ENCODE results near the gene PRPF40B.

The PRPF40B gene

DNA sequence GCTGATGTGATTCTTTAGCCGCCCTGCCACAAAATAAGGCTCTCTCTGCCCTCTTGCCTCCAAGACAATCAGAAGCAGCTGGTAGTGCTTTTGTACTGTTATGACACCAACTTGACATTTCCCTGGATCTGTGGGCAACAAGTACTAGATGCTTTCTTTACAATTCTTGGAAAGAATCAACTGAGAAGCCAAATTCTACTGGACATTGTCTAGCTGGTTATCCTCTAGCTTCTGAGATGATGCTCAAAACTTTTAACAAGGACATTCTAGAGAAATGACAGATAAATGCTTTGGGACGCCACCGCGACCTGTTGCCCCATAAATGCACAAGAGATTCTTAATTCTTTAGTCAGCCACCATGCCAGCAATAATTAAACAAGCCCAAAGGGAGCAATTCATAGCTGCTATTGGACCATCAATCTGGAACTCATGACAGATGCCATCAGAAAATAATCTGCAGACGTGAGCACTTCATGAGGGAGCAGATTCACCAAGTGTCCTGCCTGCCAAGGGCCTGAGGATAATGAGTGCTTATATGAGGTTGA is 61.0 kb downstream of the PRPF40B start:
- H3K27me3 Mint-ChIP-seq (ENCODE audit: low read depth, poor library complexity) = peaks cover 5% of the 10 kb centered on the region
- DNase-seq = no peak
- no peaks in the 10 kb centered on the region for H3K9me3 Mint-ChIP-seq
- peaks cover 30% of the 10 kb centered on the region for H3K4me1 Mint-ChIP-seq
- H3K27ac Mint-ChIP-seq = peak overlapping the region; percentile 12
- peaks cover 9% of the 10 kb centered on the region for H3K36me3 Mint-ChIP-seq (ENCODE audit: low read depth)
- TF ChIP-seq, protein P1, sequence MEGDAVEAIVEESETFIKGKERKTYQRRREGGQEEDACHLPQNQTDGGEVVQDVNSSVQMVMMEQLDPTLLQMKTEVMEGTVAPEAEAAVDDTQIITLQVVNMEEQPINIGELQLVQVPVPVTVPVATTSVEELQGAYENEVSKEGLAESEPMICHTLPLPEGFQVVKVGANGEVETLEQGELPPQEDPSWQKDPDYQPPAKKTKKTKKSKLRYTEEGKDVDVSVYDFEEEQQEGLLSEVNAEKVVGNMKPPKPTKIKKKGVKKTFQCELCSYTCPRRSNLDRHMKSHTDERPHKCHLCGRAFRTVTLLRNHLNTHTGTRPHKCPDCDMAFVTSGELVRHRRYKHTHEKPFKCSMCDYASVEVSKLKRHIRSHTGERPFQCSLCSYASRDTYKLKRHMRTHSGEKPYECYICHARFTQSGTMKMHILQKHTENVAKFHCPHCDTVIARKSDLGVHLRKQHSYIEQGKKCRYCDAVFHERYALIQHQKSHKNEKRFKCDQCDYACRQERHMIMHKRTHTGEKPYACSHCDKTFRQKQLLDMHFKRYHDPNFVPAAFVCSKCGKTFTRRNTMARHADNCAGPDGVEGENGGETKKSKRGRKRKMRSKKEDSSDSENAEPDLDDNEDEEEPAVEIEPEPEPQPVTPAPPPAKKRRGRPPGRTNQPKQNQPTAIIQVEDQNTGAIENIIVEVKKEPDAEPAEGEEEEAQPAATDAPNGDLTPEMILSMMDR (IDR thresholded peaks at IDR 0.05) = no peak
- H3K4me3 Mint-ChIP-seq = no peak overlapping the region

DNA sequence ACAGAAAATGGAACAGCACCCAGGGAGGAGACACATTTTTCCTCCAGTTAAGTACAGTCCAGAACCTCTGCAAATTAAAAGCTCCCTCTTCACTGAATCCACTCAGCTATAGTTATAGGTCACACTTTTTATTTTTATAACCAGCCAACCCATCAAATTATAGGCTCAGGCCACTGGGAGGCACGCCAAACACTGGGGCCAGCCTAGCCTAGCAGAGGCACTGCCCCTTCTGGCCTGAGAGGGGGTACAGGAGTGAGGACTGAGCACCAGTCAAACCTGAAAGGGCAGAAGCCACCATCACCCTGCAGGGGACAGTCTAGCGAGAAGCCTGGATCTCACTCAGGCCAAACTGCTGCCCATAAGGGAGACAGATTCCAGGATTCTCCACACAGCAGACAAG is 64.6 kb downstream of the PRPF40B start:
- Mint-ChIP-seq H3K27me3 (ENCODE audit: low read depth, poor library complexity) (peaks cover 4% of the 10 kb centered on the region), H3K4me1 (peaks cover 31% of the 10 kb centered on the region), H3K36me3 (ENCODE audit: low read depth) (peaks cover 11% of the 10 kb centered on the region), H3K27ac (peak overlapping the region; percentile 61), H3K9me3 (no peaks in the 10 kb centered on the region), H3K4me3 (no peak overlapping the region)
- TF ChIP-seq, protein P1 (IDR thresholded peaks at IDR 0.05) = no peak
- no peak for DNase-seq

DNA sequence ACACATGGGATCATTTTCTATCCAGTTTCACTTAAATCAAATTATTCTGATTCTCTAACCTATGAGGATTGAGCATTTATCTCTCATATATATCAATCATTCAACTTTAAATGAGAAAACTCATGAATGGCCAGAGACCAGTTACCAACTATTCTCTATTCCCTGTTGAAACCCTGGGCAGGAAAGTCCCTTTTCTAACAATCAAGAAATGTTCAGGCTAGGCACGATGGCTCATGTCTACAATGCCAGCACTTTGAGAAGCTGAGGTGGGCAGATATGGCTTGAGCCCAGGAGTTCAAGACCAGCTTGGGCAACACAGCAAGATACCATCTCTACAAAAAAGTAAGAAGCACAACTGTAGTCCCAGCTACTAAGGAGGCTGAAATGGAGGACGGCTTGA is 65.9 kb downstream of the PRPF40B start:
- Mint-ChIP-seq H3K4me3 (no peak overlapping the region), H3K4me1 (peaks cover 20% of the 10 kb centered on the region), H3K36me3 (ENCODE audit: low read depth) (peaks cover 14% of the 10 kb centered on the region), H3K27ac (no peak overlapping the region), H3K9me3 (no peaks in the 10 kb centered on the region), H3K27me3 (ENCODE audit: low read depth, poor library complexity) (no peaks in the 10 kb centered on the region)
- no peak for DNase-seq
- TF ChIP-seq, protein P1 (IDR thresholded peaks at IDR 0.05) = no peak

DNA sequence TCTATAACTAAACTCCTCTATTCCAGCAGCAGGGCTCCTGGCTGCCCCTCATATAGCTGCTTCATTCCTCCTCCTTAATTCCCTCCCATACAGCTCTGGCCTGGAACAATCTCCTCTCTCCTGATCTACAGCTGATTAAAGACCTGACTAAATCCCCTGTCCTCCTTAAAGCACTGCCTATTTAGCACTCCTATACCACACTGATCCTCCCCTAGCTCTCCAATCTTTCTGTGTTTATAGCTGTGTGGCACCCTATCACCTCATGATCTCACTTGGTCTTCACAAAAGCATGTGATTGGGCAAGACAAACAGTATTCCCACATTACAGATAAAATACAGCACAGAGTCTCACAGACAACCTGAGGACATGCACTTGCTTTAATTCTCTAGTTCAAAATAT is 66.4 kb downstream of the PRPF40B start:
- peak overlapping the region; percentile 16 for H3K27ac Mint-ChIP-seq
- peaks cover 14% of the 10 kb centered on the region for H3K36me3 Mint-ChIP-seq (ENCODE audit: low read depth)
- no peak overlapping the region for H3K4me3 Mint-ChIP-seq
- peaks cover 14% of the 10 kb centered on the region for H3K4me1 Mint-ChIP-seq
- TF ChIP-seq, protein P1 (IDR thresholded peaks at IDR 0.05) = no peak
- no peak for DNase-seq
- H3K27me3 Mint-ChIP-seq (ENCODE audit: low read depth, poor library complexity) = no peaks in the 10 kb centered on the region
- no peaks in the 10 kb centered on the region for H3K9me3 Mint-ChIP-seq

DNA sequence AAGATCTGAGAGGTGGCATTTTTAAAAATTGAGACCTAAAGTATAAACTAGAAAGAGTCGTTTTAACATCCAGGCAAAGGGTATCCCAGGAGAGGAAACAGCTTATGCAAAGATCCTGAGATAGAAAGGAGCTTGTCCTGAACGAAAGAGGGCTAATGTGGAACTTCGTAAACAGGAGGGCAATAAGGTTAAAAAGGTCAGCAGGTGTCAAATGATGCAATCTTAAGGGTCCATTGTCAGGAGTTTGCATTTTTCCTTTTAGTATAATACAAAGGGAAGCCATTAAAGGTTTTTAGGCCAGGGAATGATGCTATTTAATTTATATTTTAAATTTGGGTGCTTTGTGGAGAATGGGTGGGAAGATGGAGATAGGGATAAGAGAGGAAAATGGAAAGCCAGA is 69.5 kb downstream of the PRPF40B start:
- TF ChIP-seq, protein P1 (IDR thresholded peaks at IDR 0.05) = no peak
- peaks cover 22% of the 10 kb centered on the region for H3K4me1 Mint-ChIP-seq
- no peaks in the 10 kb centered on the region for H3K9me3 Mint-ChIP-seq
- H3K27me3 Mint-ChIP-seq (ENCODE audit: low read depth, poor library complexity) = no peaks in the 10 kb centered on the region
- peaks cover 5% of the 10 kb centered on the region for H3K36me3 Mint-ChIP-seq (ENCODE audit: low read depth)
- H3K27ac Mint-ChIP-seq = no peak overlapping the region
- no peak overlapping the region for H3K4me3 Mint-ChIP-seq
- no peak for DNase-seq

DNA sequence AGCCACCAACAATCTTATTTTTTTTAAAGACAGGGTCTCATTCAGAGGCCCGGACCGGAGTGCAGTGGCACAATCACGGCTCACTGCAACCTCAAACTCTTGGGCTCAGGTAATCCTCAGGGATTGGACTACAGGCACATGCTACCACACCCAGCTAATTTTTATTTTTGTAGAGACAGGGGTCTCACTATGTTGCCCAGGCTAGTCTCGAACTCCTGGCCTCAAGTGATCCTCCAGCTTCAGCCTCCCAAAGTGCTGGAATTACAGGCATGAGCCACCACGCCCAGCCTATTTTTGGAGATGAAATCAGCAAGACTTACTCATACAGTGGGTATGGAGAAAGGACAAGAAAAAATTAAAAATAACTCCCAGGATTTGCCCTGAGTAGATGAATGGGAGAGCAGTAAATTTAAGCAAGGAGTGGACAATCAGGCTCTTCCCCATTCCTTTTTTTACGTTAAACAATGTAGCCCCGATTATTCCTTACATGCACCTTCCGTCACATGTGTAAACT is 70.6 kb downstream of the PRPF40B start:
- no peak overlapping the region for H3K4me3 Mint-ChIP-seq
- H3K36me3 Mint-ChIP-seq (ENCODE audit: low read depth) = peaks cover 5% of the 10 kb centered on the region
- no peak overlapping the region for H3K27ac Mint-ChIP-seq
- peaks cover 34% of the 10 kb centered on the region for H3K4me1 Mint-ChIP-seq
- TF ChIP-seq, protein P1 (IDR thresholded peaks at IDR 0.05) = no peak
- no peaks in the 10 kb centered on the region for H3K9me3 Mint-ChIP-seq
- H3K27me3 Mint-ChIP-seq (ENCODE audit: low read depth, poor library complexity) = no peaks in the 10 kb centered on the region
- no peak for DNase-seq
